A673 (cell line): ENCODE measurements around the gene RPL36. TPM values are rescaled to one million over a fixed set of nuclear protein-coding genes. Genes with fewer than 3 reads are reported as not detected.

Experiments
- BruUV-seq: library from RNA; stranded (reverse); fragments of 400-500 nt; replicated peaks from 2 replicates; lab custom pipeline; 2021; lab: Mats Ljungman, UMichigan
- CTCF ChIA-PET: fragments of 300-600 bp; sonication (Branson Sonifier 250); formaldehyde crosslinking; loops from one replicate; lab custom pipeline; 2022; ENCODE audit warnings: antibody characterized with exemption; lab: Charles Lee
- POLR2A ChIA-PET: fragments of 300-600 bp; sonication (Branson Sonifier 250); formaldehyde crosslinking; loops from one replicate; lab custom pipeline; 2022; ENCODE audit warnings: antibody characterized with exemption; ENCODE audit not compliant: low non-redundant PET; lab: Charles Lee
- DNase-seq: peaks from one replicate; pipeline ENCODE4 v3.0.0-alpha.2; 2015; ENCODE audit warnings: low spot score
- H3K27ac ChIP-seq: fragments of 200-600 bp; sonication (generic); 2 replicates; pipeline ENCODE4 v1.5.1; 2016; ENCODE audit warnings: mixed run types, low read depth, mild to moderate bottlenecking, mixed read lengths, antibody characterized with exemption, low read length; ENCODE audit not compliant: poor library complexity, severe bottlenecking
- H3K27me3 ChIP-seq: fragments of 200-600 bp; sonication (generic); replicated peaks from 2 replicates; pipeline ENCODE4 v1.6.1; 2017; ENCODE audit warnings: mixed run types, low read depth, mild to moderate bottlenecking, mixed read lengths, antibody characterized with exemption, low read length; ENCODE audit not compliant: insufficient read depth, poor library complexity
- H3K36me3 ChIP-seq: fragments of 200-600 bp; sonication (generic); 2 replicates; pipeline ENCODE4 v1.6.1; 2016; ENCODE audit warnings: mixed run types, mild to moderate bottlenecking, mixed read lengths, antibody characterized with exemption, low read length; ENCODE audit not compliant: insufficient read depth, poor library complexity, severe bottlenecking
- H3K4me1 ChIP-seq: fragments of 200-600 bp; sonication (generic); 2 replicates; pipeline ENCODE4 v1.6.1; 2017; ENCODE audit warnings: mixed run types, mild to moderate bottlenecking, mixed read lengths, antibody characterized with exemption, low read length; ENCODE audit not compliant: insufficient read depth, poor library complexity, severe bottlenecking
- H3K4me3 ChIP-seq: fragments of 200-600 bp; sonication (generic); 2 replicates; pipeline ENCODE4 v1.5.1; 2016; ENCODE audit warnings: low read depth, mixed run types, mild to moderate bottlenecking, mixed read lengths, low read length; ENCODE audit not compliant: poor library complexity, severe bottlenecking
- H3K9me3 ChIP-seq: fragments of 200-600 bp; sonication (generic); 2 replicates; pipeline ENCODE4 v1.6.1; 2016; ENCODE audit warnings: mixed run types, low read depth, mild to moderate bottlenecking, mixed read lengths, antibody characterized with exemption, low read length; ENCODE audit not compliant: poor library complexity, severe bottlenecking
- CTCF ChIP-seq: fragments of 300-800, 200-600 bp; sonication (generic); conservative IDR thresholded peaks from 2 replicates; pipeline ENCODE4 v1.5.1; 2017; ENCODE audit warnings: low read depth, mild to moderate bottlenecking, antibody characterized with exemption, low read length, moderate library complexity, mixed read lengths
- EZH2 ChIP-seq: fragments of 200-600 bp; sonication (generic); IDR thresholded peaks from 2 replicates; pipeline ENCODE4 v1.6.1; 2017; ENCODE audit warnings: borderline replicate concordance, low read depth, mild to moderate bottlenecking, mixed read lengths, antibody characterized with exemption, low read length; ENCODE audit not compliant: poor library complexity, severe bottlenecking
- intact Hi-C: fragments of 100-400 bp; cut with micrococcal nuclease; formaldehyde crosslinking; loops from one replicate; pipeline ENCODE4 v1.10.0; 2022; ENCODE audit not compliant: unreplicated experiment
- total RNA-seq: library from RNA; stranded (reverse); gene quantifications from 2 replicates; pipeline ENCODE4 v1.2.3, GENCODE V29; 2021

Gene RPL36
- total RNA-seq, 1 experiment from 2014 or later, result 992 TPM

- intact Hi-C loops, result no loop called here
- CTCF ChIA-PET, result no interaction called here
- no peak for DNase-seq
These were observed 48.3 kb downstream of the RPL36 start for GRCh38 chr19:5738423-5738822.

More at GRCh38 chr19:5738423-5738822, 48.3 kb downstream of the RPL36 start:
- Histone ChIP-seq H3K4me1 (no peaks in the 10 kb centered on the region), H3K4me3 (no peak overlapping the region), H3K27ac (no peak overlapping the region), H3K27me3 (no peaks in the 10 kb centered on the region), H3K36me3 (no peaks in the 10 kb centered on the region), H3K9me3 (no peaks in the 10 kb centered on the region)
- TF ChIP-seq EZH2 (no peak), CTCF (no peak)
- POLR2A ChIA-PET, result interaction anchor here (0.7 kb wide), 1 partner anchor 20 kb away, joined by 3 read pairs; no protein-coding TSS in a partner anchor
- no TSS peak for BruUV-seq

Other genes starting within 250 kb of the RPL36 start
- not detected in 2 replicates for gene ZNRF4, start 234.9 kb upstream of the RPL36 start, total RNA-seq
- gene TINCR, start 122.3 kb upstream of the RPL36 start, total RNA-seq, result 0.34 and 0.90 TPM in 2 replicates
- gene SAFB2, start 67.5 kb upstream of the RPL36 start, total RNA-seq, result 124 and 153 TPM in 2 replicates
- 158 and 171 TPM in 2 replicates for gene SAFB, start 67.2 kb upstream of the RPL36 start, total RNA-seq
- gene MICOS13, start 9.8 kb upstream of the RPL36 start, total RNA-seq, result 36.3 and 43.6 TPM in 2 replicates
- 5.7 and 8.2 TPM in 2 replicates for gene HSD11B1L, start 9.3 kb upstream of the RPL36 start, total RNA-seq
- gene LONP1, start 29.9 kb downstream of the RPL36 start, total RNA-seq, result 152 and 160 TPM in 2 replicates
- gene CATSPERD, start 30.3 kb downstream of the RPL36 start, total RNA-seq, result not detected in 2 replicates
- 6.5 and 8.2 TPM in 2 replicates for gene PRR22, start 94.5 kb downstream of the RPL36 start, total RNA-seq
- 56.8 and 85.3 TPM in 2 replicates for gene DUS3L, start 100.9 kb downstream of the RPL36 start, total RNA-seq
- 1.6 and 3.9 TPM in 2 replicates for gene NRTN, start 114.8 kb downstream of the RPL36 start, total RNA-seq
- gene FUT6, start 149.4 kb downstream of the RPL36 start, total RNA-seq, result not detected in 2 replicates
- gene FUT3, start 161.2 kb downstream of the RPL36 start, total RNA-seq, result not detected in 2 replicates
- gene FUT5, start 180.2 kb downstream of the RPL36 start, total RNA-seq, result not detected in 2 replicates
- 290 and 298 TPM in 2 replicates for gene NDUFA11, start 213.5 kb downstream of the RPL36 start, total RNA-seq
- 0.67 and 1.7 TPM in 2 replicates for gene VMAC, start 214.6 kb downstream of the RPL36 start, total RNA-seq
- gene CAPS, start 224.0 kb downstream of the RPL36 start, total RNA-seq, result 0.92 and 1.7 TPM in 2 replicates